ENCODE measurements around the gene SPATS1. TPM values are rescaled to one million over a fixed set of nuclear protein-coding genes. Genes with fewer than 3 reads are reported as not detected.

Gene SPATS1
- total and polyA plus RNA-seq, 2 of the 4 experiments (the other 2 are of a cell fraction) = not detected

DNA sequence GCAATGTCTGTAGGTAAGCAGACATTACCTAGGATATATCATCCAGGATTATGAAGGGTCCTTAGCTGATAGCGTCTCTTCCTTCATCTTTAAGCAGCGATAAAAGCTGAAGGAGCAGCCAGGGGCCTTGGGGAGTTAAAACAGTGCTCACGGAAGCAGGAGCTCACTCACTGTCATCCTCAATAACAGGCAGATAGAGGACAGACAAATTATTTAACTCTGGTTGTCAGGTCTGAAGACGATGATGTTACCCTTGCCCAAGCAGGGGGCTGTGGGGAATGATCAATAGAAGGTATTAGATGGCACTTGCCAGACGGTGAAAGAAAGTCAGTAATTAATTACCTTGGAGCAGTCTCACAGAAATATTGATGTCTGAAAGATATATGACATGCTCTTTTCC lies 12.6 kb upstream of the SPATS1 start:
- no peak overlapping the region for H2BK5ac ChIP-seq (ENCODE audit: low read depth, low read length, poor library complexity, severe bottlenecking)
- BruUV-seq (replicated peaks) = no TSS peak

More for the DNA sequence above, 12.6 kb upstream of the SPATS1 start:
- H2AK5ac ChIP-seq (ENCODE audit: low read depth, low read length) = no peak overlapping the region
- dilution Hi-C loops (cut with HindIII; ENCODE audit: low sequenced_read_pairs, unreplicated experiment) (no loop called here), in situ Hi-C loops (cut with MboI; ENCODE audit: low sequenced_read_pairs) (loop anchor here (10.0 kb wide), 1 partner anchor 165 kb away; no protein-coding TSS in a partner anchor), intact Hi-C loops (cut with micrococcal nuclease) (no loop called here)
- CTCF ChIA-PET = interaction anchor here (1.4 kb wide), 1 partner anchor 17 kb away, joined by 3 read pairs; the partner anchor contains the start of gene AARS2
- H4K8ac ChIP-seq (ENCODE audit: low read depth in 2 of 2, low read length in 2 of 2) = no peak overlapping the region
- H3K4ac ChIP-seq (ENCODE audit: low read depth, low read length) = no peak overlapping the region
- H3K4me3 ChIP-seq (ENCODE audit: insufficient read depth, low read depth, low read length) = no peak overlapping the region
- H4K20me1 ChIP-seq (ENCODE audit: insufficient read depth, low read length) = no peaks in the 10 kb centered on the region
- no peaks in the 10 kb centered on the region for H3K9me3 ChIP-seq (ENCODE audit: control insufficient read depth, insufficient read depth, low read length)
- H3K4me2 ChIP-seq (ENCODE audit: low read depth, low read length) = no peak overlapping the region
- H2AK9ac ChIP-seq (replicated peaks; ENCODE audit: low read depth, low read length, poor library complexity) = no peak overlapping the region
- H3K36me3 ChIP-seq (ENCODE audit: control insufficient read depth, insufficient read depth, low read length) = no peaks in the 10 kb centered on the region
- TF ChIP-seq CTCF (conservative IDR thresholded peaks at IDR 0.05; ENCODE audit: low read depth, low read length) (no peak), CHD1 (IDR thresholded peaks at IDR 0.05; ENCODE audit: low read depth, low read length) (no peak), RAD21 (IDR thresholded peaks at IDR 0.05; ENCODE audit: low read length) (no peak), CEBPB (IDR thresholded peaks at IDR 0.05; ENCODE audit: low read depth, low read length) (no peak), MAFK (IDR thresholded peaks at IDR 0.05; ENCODE audit: low read depth, low read length) (no peak), RCOR1 (IDR thresholded peaks at IDR 0.05; ENCODE audit: insufficient replicate concordance, low read length) (no peak), FOS (IDR thresholded peaks at IDR 0.05; ENCODE audit: low read depth, low read length) (no peak)
- no peak overlapping the region for H3K14ac ChIP-seq (replicated peaks; ENCODE audit: low read depth, low read length)
- no peak overlapping the region for H3K9ac ChIP-seq (ENCODE audit: low read depth, low read length)
- no peak overlapping the region for H2BK120ac ChIP-seq (ENCODE audit: low read depth, low read length)
- no peaks in the 10 kb centered on the region for H3K79me1 ChIP-seq (ENCODE audit: low read depth in 1 of 2, low read length in 2 of 2)
- H3K27ac ChIP-seq (ENCODE audit: insufficient read depth, low read length) = no peak overlapping the region
- no peak overlapping the region for H3K23ac ChIP-seq (ENCODE audit: low read depth, low read length)
- no peak overlapping the region for H2BK15ac ChIP-seq (ENCODE audit: low read depth, low read length)
- H3K4me1 ChIP-seq (ENCODE audit: control insufficient read depth, insufficient read depth, low read length) = no peaks in the 10 kb centered on the region
- no peak overlapping the region for H3K56ac ChIP-seq (ENCODE audit: extremely low read depth, insufficient read depth, low read length)
- no peak overlapping the region for H4K5ac ChIP-seq (ENCODE audit: low read depth, low read length)
- WGBS, 2 experiments (ENCODE audit: extremely low coverage in 2 of 2, insufficient read length in 1 of 2) = 49% methylated on average over 3 of the region's 5 CpGs; no CpG with 5 or more reads in 1 of the 2 experiments
- POLR2A ChIA-PET (ENCODE audit: unreplicated experiment) = no interaction called here
- ATAC-seq (ENCODE audit: low read depth) (no peak), DNase-seq (no peak)
- H4K91ac ChIP-seq (ENCODE audit: insufficient read depth, low read depth, low read length) = no peak overlapping the region
- H2BK20ac ChIP-seq (ENCODE audit: low read depth, low read length) = no peak overlapping the region
- H2AFZ ChIP-seq (replicated peaks; ENCODE audit: low read length, poor library complexity) = no peak overlapping the region
- H3K9me1 ChIP-seq (ENCODE audit: insufficient read depth, low read length) = no peaks in the 10 kb centered on the region
- H3K18ac ChIP-seq (ENCODE audit: low read depth, low read length) = no peak overlapping the region
- H3K27me3 ChIP-seq (ENCODE audit: control insufficient read depth, insufficient read depth, low read length) = peaks cover 64% of the 10 kb centered on the region
